Activated CD4-positive, alpha-beta T cell treated with anti-CD3 and anti-CD28 coated beads, Interleukin-2, amount 50 U/mL, for 16 hours (primary cell): ENCODE results near the gene COQ4.

ENCODE experiments used
- DNase-seq: peaks from one replicate; pipeline ENCODE4 v3.0.0-alpha.2; 2020

COQ4 gene

GRCh38 chr9:128382261-128382660 is 59.6 kb downstream of the COQ4 start:
- no peak for DNase-seq

- DNase-seq: no peak
Observed at GRCh38 chr9:128383007-128383753, 60.5 kb downstream of the COQ4 start.
